ENCODE measurements around the gene PIWIL4.

GRCh38 chr11:94662065-94662779 is 95.1 kb downstream of the PIWIL4 start:
- TF ChIP-seq FOXM1 (IDR thresholded peaks at IDR 0.05; ENCODE audit: borderline replicate concordance) (no peak), BHLHE40 (IDR thresholded peaks at IDR 0.05; ENCODE audit: borderline replicate concordance) (no peak), ELF4 (IDR thresholded peaks at IDR 0.05) (no peak), FOXA1 (IDR thresholded peaks at IDR 0.05) (no peak), PKNOX1 (IDR thresholded peaks at IDR 0.05) (no peak), SP1 (IDR thresholded peaks at IDR 0.05) (no peak), CTBP1 (IDR thresholded peaks at IDR 0.05; ENCODE audit: borderline replicate concordance) (no peak), LEF1 (IDR thresholded peaks at IDR 0.05; ENCODE audit: borderline replicate concordance) (no peak), FOXK2 (IDR thresholded peaks at IDR 0.05) (no peak), L3MBTL2 (conservative IDR thresholded peaks at IDR 0.05) (no peak), HDGF (IDR thresholded peaks at IDR 0.05; ENCODE audit: borderline replicate concordance) (no peak), ZNF384 (IDR thresholded peaks at IDR 0.05) (no peak)

All from HEK293T (cell line).